HG03196 (cell line): ENCODE data around the gene ZFAND3.
"Not testable (repeated sequence)": the region's sequence is repeated elsewhere in the genome, so short reads cannot be mapped to it uniquely, and the experiment has no call there.

Experiments
- ATAC-seq: cut with Tn5 transposase; IDR thresholded peaks from one replicate; pipeline ENCODE4 v1.9.1; 2021; ENCODE audit not compliant: unreplicated experiment

Gene ZFAND3

DNA sequence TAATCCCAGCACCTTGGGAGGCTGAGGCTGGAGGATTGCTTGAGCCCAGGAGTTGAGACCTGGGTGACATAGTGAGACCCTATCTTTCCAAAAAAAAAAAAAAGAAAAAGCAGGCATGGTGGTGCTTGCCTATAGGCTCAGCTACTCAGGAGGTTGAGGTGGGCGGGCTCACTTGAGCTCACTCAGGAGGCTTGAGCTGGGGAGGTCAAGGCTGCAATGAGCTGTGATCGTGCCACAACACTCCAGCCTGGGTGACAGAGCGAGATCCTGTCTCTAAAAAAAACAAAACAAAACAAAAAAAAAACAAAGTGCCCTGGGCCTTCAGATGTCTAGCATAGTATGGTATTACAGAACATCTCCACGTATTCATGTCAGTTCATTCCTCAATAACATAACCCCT lies 42.9 kb downstream of the ZFAND3 start:
- ATAC-seq: no peak

DNA sequence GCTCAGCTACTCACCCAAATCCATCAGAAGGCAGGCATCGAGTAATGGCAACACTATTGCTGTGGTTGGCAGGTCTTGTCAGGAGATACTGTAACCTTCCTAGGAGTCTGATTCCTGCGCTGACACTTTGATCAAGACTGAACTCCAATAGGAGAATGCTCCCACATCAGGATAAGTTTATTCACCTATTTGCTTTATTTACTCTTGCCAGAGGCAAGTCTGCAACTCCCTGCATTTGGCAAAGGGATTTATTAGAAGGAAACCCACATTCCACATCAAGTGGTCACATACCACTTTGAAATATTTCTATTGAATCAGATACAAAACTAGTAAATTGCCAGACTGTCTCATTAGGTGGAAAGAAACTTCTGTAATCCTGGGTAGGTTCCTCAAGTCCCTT lies 43.5 kb downstream of the ZFAND3 start:
- no peak for ATAC-seq

DNA sequence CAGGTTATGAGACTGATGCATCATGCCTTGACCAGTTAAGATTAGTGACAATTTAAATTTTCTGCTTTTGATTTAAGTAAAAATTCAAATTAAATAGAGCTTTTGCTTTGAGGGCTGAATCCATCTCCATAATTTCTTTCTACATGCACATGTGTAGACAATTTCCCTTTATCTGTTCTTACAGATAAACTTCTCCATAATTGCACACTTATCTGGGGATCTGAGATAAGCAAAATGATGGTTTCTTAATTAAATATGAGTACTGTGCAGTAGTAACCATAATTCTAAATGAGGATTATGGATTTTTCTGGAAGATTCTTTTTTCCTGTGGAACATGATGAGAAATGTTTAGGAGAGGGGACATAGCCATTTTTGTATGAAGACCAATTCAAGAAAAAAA lies 44.7 kb downstream of the ZFAND3 start:
- ATAC-seq: no peak

- ATAC-seq: no peak
Observed at GRCh38 chr6:37865504-37865903, 46.0 kb downstream of the ZFAND3 start.

DNA sequence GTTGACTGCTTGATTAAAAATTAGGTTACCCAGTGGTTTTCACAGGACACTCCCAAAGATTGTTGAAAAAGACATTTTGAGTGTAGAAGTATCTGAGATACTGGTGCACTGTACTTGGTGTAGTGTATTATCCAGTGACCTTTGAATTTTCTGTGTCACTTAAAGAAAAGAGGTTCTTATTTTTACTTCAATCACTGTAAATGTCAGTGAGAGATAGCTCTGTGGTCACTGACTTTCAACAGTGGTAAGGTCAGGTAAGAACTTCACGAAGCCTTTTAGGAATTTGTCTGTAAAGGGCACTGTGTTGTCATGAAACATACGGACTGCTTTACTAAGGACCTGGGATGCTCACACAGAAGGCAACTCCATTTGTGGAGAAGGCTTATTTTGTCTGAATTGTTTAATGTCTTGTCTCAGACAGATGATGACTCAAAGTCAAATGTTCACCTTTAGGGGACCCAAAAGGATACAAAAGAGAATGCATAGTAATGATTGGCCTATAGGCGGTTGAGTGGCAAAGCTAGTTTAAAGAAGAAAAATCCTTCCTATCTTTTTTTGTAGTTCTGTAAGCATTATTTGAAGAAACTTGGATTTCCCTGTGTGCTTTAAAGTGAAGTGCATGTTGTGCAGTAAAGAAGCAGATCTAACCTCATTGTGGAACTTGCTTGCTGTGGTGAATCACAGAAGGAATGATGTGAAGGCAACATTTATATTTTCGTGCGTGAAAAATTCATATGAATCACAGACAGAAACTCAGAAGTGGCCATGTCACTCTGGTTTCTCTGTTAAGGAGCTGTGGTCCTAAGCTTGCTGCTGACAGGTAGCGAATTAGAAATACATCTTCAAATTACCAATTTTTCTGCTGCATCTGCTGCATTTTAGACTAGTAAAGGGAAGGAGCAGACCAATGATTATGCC lies 47.3 kb downstream of the ZFAND3 start:
- no peak for ATAC-seq

GRCh38 chr6:37867756-37868446 lies 48.4 kb downstream of the ZFAND3 start:
- ATAC-seq: no peak

DNA sequence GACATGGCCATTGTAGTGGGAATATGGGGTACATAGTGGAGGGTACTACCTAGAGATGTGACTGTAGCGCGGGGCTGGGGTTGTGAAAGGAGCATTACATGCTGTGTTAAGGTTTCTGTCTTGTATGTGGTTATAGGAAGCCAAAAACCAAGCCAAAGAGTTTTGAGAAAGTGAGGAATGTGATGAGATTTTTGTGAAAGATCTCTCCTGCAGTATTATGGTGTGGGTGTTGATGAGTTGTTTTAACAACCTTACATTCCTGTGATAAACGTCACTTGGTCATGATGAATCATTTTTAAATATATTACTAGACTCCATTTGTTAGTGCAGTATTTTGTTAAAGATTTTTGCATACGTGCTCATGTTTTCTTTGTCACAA lies 48.9 kb downstream of the ZFAND3 start:
- ATAC-seq: no peak

DNA sequence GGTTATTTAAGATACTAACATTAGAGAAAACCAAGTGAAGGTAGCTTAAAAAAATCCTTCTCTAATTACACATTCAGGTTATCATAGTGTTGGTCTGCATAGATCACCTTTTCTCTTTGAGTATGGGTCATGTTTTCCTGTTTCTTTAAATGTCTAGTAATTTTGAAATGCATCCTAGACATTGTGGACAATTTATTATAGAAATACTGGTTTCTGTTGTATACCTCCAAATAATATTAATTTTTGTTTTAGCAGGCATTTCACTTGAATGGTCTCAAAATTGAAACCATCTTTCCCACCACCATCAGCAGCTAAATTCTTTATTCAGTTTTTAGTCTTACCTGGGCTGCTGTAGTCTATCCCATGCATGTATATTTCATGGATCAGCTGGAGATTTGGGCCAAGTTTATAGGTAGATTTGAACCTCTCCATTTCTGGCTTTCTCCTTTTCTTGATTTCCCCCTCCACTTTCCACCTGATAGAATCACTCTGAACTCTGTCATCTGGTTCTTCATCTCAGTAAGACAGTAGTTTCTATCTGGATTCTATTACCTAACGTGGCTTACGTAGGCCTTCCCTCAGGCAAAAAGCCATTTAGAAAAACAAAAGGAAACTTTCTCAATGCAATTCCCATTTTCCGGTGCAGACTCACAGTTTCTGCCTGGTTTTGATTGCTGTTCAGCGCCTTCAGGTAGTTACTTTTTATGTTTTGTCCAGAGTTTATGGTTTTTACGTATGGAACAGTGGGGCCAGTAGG lies 52.3 kb downstream of the ZFAND3 start:
- ATAC-seq: no peak

GRCh38 chr6:37872373-37872745 lies 52.8 kb downstream of the ZFAND3 start:
- no peak for ATAC-seq

DNA sequence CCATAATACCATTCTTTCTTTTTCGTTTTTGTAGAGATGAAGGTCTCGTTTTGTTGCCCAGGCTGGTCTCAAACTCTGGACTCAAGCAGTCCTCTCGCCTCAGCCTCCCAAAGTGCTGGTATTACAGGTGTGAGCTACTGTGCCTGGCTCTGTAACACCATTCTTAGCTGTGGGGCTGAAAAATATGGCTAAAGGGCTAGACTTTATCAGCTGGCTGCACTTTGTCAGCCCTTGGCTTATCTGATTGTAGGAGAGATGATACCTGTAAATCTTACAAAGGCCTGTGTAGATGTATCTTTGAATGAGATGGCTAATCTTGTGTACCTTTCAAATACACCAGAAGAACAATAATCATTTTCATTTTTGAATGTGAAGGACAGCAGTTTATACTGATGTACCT lies 55.2 kb downstream of the ZFAND3 start:
- ATAC-seq: no peak

- no peak for ATAC-seq
Observed at GRCh38 chr6:37875561-37876309, 56.2 kb downstream of the ZFAND3 start.

- no peak for ATAC-seq
Observed at GRCh38 chr6:37876843-37877242, 57.3 kb downstream of the ZFAND3 start.

DNA sequence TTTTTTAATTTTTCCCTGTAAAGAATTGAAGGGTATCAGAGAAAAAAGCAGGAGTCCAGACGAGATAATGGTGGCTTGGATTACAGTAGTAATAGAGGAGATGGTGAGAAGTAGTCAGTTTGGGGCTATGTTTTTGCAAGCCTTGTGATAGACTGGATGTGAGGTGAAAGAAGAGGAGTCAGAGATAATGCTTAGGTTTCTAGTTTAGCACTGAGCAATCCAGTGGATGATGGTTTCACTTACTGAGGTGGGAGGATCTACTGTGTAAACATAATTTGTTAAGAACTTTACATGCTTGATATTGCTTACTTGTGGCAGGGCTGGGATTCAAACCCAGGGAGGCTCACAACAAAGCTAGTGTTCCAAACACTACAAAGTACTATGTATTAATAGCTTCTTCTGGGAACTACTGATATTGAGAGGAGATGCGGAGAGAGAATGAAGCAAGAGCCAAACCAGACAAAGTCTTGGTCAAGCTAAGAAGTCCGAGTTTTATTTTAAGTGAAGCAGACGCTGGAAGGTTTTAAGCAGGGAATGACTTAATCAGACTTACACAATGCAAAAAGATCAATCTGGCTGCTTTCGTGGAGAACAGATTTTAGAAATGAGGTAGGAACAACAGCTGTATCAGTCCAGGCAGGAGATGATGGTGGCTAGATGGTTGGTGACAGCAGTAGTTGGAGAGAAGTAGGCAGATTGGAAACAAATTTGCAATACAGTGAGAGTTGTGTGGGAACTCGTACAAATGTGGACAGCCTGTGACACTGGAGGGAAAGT lies 58.0 kb downstream of the ZFAND3 start:
- ATAC-seq: no peak

DNA sequence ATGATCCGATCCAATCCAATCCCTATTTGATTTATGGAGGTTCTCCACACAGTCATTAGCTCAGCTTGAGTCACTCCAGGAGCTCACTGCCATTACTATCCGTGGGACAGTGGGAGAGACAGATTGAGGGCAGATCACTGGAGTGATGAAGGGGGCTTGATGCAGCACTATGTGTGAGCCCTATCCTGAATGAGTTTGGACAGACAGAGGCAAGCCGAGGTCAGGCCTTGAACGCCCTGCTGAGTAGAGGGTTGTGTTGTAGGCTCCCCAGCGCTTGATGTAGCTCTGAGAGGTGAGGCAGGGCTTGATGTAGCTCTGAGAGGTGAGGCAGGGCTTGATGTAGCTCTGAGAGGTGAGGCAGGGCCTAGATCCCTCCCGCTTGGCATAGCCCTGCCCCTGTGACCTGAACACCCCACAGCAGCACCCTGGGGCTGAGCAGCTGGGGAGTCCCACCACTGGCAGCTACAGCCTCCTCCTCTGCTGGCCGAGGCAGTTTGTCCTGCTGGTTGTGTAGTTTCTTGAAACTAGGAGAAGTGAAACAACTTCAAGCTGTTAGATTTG lies 58.7 kb downstream of the ZFAND3 start:
- ATAC-seq: no peak

DNA sequence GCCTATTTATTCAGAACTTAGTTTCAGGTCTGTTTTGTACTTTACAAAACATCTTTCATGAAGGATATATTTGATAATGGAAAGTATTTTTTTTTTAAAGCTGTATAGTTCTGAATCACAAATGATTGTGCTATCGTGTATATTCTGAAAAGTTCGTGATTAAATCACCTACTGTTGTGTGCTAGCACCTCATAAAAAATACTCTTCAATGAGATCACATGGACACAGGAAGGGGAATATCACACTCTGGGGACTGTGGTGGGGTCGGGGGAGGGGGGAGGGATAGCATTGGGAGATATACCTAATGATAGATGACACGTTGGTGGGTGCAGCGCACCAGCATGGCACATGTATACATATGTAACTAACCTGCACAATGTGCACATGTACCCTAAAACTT lies 61.1 kb downstream of the ZFAND3 start:
- ATAC-seq: not testable (repeated sequence)

DNA sequence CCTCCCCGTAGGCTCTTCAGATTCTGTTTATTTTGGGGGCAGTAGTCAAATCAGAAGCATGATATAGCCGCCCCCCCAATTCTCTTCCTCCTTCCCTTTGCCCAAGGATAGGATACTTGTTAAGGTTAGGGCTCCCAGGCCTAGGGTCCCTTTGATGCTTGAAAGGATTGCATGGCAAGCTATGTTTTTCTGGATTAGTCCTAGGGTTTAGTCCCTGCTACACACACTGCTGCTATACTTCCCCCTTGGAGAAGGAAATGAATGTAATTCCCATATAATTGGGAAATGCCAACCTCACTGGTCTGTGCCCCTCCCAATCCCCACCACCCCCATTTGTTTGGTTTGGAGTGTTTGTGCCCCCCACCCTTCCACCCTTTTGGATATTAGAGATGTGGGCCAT lies 62.8 kb downstream of the ZFAND3 start:
- ATAC-seq: no peak

- ATAC-seq: no peak
Observed at GRCh38 chr6:37882724-37883413, 63.3 kb downstream of the ZFAND3 start.

DNA sequence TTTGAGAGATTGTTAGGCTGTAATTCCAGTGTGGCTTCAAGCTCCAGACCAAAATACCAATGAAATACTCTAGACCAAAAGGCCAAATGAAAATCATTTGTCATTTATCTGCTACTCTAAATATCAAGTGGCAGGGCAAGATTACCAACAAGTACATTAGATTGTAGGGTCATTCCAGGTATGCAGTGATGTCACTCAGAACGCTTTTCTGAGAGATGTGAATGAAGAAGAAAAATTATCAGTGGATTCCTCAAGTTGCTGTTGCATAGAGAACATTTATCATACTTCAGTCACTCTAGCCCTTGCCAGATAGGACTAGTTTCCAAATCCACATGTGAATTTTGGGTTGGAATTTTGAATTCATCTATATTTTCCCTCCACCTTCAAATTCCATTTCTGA lies 65.0 kb downstream of the ZFAND3 start:
- ATAC-seq: no peak

GRCh38 chr6:37889051-37889450 lies 69.5 kb downstream of the ZFAND3 start:
- ATAC-seq: no peak
